ENCODE data around the gene CACNA1C.

Gene CACNA1C

GRCh38 chr12:2169940-2170339, 117.2 kb downstream of the CACNA1C start:
- TF ChIP-seq CTCF (IDR thresholded peaks at IDR 0.05; ENCODE audit: low read depth, low read length), result no peak
- H3K4me3 ChIP-seq (ENCODE audit: low read depth, low read length), result no peak overlapping the region

- no peak overlapping the region for H3K4me3 ChIP-seq (ENCODE audit: low read depth, low read length)
- TF ChIP-seq CTCF (IDR thresholded peaks at IDR 0.05; ENCODE audit: low read depth, low read length), result no peak
Observed at GRCh38 chr12:2170376-2170775, 117.6 kb downstream of the CACNA1C start.

GRCh38 chr12:2171672-2172426, 119.1 kb downstream of the CACNA1C start:
- H3K4me3 ChIP-seq (ENCODE audit: low read depth, low read length), result no peak overlapping the region
- TF ChIP-seq CTCF (IDR thresholded peaks at IDR 0.05; ENCODE audit: low read depth, low read length), result no peak

GRCh38 chr12:2172491-2173214, 119.9 kb downstream of the CACNA1C start:
- TF ChIP-seq CTCF (IDR thresholded peaks at IDR 0.05; ENCODE audit: low read depth, low read length), result no peak
- H3K4me3 ChIP-seq (ENCODE audit: low read depth, low read length), result no peak overlapping the region

- TF ChIP-seq CTCF (IDR thresholded peaks at IDR 0.05; ENCODE audit: low read depth, low read length), result no peak
- no peak overlapping the region for H3K4me3 ChIP-seq (ENCODE audit: low read depth, low read length)
Observed at GRCh38 chr12:2173971-2174370, 121.2 kb downstream of the CACNA1C start.

- TF ChIP-seq CTCF (IDR thresholded peaks at IDR 0.05; ENCODE audit: low read depth, low read length), result no peak
- no peak overlapping the region for H3K4me3 ChIP-seq (ENCODE audit: low read depth, low read length)
Observed at GRCh38 chr12:2177003-2177402, 124.2 kb downstream of the CACNA1C start.

GRCh38 chr12:2177751-2178150, 125.0 kb downstream of the CACNA1C start:
- H3K4me3 ChIP-seq (ENCODE audit: low read depth, low read length), result no peak overlapping the region
- TF ChIP-seq CTCF (IDR thresholded peaks at IDR 0.05; ENCODE audit: low read depth, low read length), result no peak

All from WI38 (cell line).